Measurements from ENCODE around the gene THEMIS.
"Not testable (repeated sequence)": the region's sequence is repeated elsewhere in the genome, so short reads cannot be mapped to it uniquely, and the experiment has no call there.

THEMIS gene

GRCh38 chr6:127893541-127893940, 7.3 kb downstream of the THEMIS start:
- DNase-seq (ENCODE audit: insufficient read length, low spot score) (no peak), FAIRE-seq (no peak)
- TF ChIP-seq POU2F2 (IDR thresholded peaks at IDR 0.05; ENCODE audit: low read depth, low read length) = no peak
- no peak for TF ChIP-seq POLR2AphosphoS5 (IDR thresholded peaks at IDR 0.05; ENCODE audit: low read depth, low read length)
- no peak for TF ChIP-seq PAX5 (IDR thresholded peaks at IDR 0.05; ENCODE audit: insufficient read depth, low read length, severe bottlenecking)
- no peak for TF ChIP-seq POLR2A (IDR thresholded peaks at IDR 0.05; ENCODE audit: low read depth, low read length)
- TF ChIP-seq SPI1 (IDR thresholded peaks at IDR 0.05; ENCODE audit: low read depth, low read length) = no peak
- TF ChIP-seq TAF1 (IDR thresholded peaks at IDR 0.05; ENCODE audit: low read depth, low read length) = no peak

- TF ChIP-seq PAX5 (IDR thresholded peaks at IDR 0.05; ENCODE audit: insufficient read depth, low read length, severe bottlenecking) (no peak), POLR2A (IDR thresholded peaks at IDR 0.05; ENCODE audit: low read depth, low read length) (no peak), TAF1 (IDR thresholded peaks at IDR 0.05; ENCODE audit: low read depth, low read length) (no peak), POU2F2 (IDR thresholded peaks at IDR 0.05; ENCODE audit: low read depth, low read length) (no peak), POLR2AphosphoS5 (IDR thresholded peaks at IDR 0.05; ENCODE audit: low read depth, low read length) (no peak), SPI1 (IDR thresholded peaks at IDR 0.05; ENCODE audit: low read depth, low read length) (no peak)
- DNase-seq (ENCODE audit: insufficient read length, low spot score) (no peak), FAIRE-seq (no peak)
Observed at GRCh38 chr6:127891731-127892326, 9.0 kb downstream of the THEMIS start.

DNA sequence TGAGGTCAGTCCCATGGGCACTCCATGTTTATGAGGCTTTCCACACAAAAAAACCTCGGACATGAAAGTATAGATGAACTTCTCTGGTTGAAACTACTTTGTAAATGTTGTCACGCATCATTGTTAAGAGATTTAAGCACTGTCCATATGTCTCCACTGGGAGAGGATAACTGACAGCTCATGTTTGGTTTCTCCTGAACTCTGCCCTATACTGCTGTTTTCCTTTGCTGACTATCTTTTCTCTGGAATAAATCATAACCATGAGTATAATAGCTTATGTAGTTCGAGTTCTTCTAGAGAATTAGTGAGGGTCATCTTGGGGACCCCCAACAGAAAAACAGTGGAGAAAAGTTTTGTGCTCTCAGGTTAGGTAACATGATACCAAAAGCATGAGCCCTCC, 14.3 kb downstream of the THEMIS start:
- FAIRE-seq = no peak
- no peak for TF ChIP-seq POLR2AphosphoS5 (IDR thresholded peaks at IDR 0.05; ENCODE audit: low read depth, low read length)
- TF ChIP-seq SPI1 (IDR thresholded peaks at IDR 0.05; ENCODE audit: low read depth, low read length) = no peak
- no peak for TF ChIP-seq PAX5 (IDR thresholded peaks at IDR 0.05; ENCODE audit: insufficient read depth, low read length, severe bottlenecking)
- TF ChIP-seq TAF1 (IDR thresholded peaks at IDR 0.05; ENCODE audit: low read depth, low read length) = no peak
- no peak for TF ChIP-seq POU2F2 (IDR thresholded peaks at IDR 0.05; ENCODE audit: low read depth, low read length)
- no peak for DNase-seq (ENCODE audit: insufficient read length, low spot score)

DNA sequence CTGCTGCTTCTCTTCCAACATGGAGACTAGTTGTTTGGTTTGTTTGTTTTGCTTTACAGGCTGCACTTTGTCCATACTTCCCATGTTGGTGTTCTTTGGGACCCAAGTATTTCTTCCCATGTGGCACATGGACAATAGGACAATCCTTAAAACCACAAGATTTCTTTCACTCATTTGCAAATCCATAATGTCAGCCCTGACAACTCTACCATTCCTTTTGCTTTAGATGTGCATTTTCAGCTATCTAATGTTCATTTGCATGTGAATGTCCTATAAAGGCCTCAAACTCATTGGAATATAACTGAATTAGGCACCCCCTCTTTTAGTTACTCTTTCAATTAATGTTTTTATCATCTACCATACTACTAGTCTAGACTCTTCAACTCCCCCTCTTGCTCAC, 16.7 kb downstream of the THEMIS start:
- no peak for DNase-seq (ENCODE audit: insufficient read length, low spot score)
- FAIRE-seq = no peak
- no peak for TF ChIP-seq TAF1 (IDR thresholded peaks at IDR 0.05; ENCODE audit: low read depth, low read length)

DNA sequence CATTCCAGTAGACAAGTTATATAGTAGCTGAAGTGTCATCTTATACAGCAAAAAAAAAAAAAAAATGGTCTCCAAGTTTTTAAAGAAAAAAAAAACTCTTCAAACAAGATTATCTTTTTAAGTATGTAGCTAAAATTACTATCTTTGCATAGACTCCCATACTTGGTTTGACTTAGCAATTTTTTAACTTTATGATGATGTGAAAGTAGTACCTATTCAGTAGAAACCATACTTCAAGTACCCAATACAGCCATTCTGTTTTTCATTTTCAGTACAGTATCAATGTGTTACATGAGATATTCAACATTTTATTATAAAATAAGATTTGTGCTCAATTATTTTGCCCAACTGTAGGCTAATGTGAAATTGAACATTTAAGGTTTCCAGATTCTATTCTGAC, 18.9 kb downstream of the THEMIS start:
- DNase-seq (ENCODE audit: insufficient read length, low spot score); FAIRE-seq: not testable (repeated sequence)

- no peak for TF ChIP-seq POU2F2 (IDR thresholded peaks at IDR 0.05; ENCODE audit: low read depth, low read length)
- TF ChIP-seq TAF1 (IDR thresholded peaks at IDR 0.05; ENCODE audit: low read depth, low read length) = no peak
- TF ChIP-seq POLR2AphosphoS5 (IDR thresholded peaks at IDR 0.05; ENCODE audit: low read depth, low read length) = no peak
- TF ChIP-seq PAX5 (IDR thresholded peaks at IDR 0.05; ENCODE audit: insufficient read depth, low read length, severe bottlenecking) = no peak
- TF ChIP-seq SPI1 (IDR thresholded peaks at IDR 0.05; ENCODE audit: low read depth, low read length) = no peak
- no peak for TF ChIP-seq POLR2A (IDR thresholded peaks at IDR 0.05; ENCODE audit: low read depth, low read length)
- no peak for DNase-seq (ENCODE audit: insufficient read length, low spot score)
- FAIRE-seq = no peak
Observed at GRCh38 chr6:127880429-127880828, 20.4 kb downstream of the THEMIS start.

DNA sequence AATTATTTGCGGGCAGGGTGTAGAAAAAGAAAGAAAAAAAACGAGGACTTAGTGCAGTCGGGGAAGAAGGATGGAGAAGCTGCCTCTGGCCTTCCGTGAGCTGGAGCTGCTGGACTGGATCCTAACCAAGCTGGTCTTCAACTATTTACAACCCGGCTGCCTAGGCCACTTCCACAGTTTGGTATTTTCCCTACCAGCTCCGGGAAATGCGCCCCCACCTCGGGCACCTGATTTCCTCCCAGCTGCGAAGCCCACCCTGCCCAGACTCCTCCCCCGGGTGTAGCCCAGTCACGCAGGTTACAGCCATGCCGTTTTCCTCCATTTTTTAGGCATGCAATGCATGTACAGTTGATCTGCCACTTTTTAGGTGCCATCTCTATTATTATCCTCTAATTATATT, 21.2 kb downstream of the THEMIS start:
- no peak for TF ChIP-seq PAX5 (IDR thresholded peaks at IDR 0.05; ENCODE audit: insufficient read depth, low read length, severe bottlenecking)
- DNase-seq (ENCODE audit: insufficient read length, low spot score) (no peak), FAIRE-seq (no peak)

DNA sequence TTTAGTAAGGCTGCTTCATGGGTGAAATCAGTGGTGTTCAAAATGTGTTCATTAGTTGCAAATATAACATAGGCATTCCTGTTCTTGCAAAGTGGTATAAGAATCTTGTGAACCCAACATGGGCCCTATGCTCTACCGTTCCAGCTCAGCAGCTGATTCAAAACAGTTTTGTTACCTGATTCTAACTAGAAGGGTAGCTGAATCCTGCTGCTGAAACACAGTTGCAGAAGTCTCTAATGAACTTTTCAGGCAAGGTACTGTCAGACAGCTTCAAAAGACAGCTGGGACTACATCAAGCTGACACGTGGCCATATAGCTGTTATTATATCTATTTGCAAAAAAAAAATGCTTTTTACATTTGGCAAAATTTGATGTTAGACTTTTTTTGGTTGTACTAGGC, 22.7 kb downstream of the THEMIS start:
- DNase-seq (ENCODE audit: insufficient read length, low spot score) (no peak), FAIRE-seq (no peak)
- TF ChIP-seq POLR2A (IDR thresholded peaks at IDR 0.05; ENCODE audit: low read depth, low read length) = no peak
- no peak for TF ChIP-seq POU2F2 (IDR thresholded peaks at IDR 0.05; ENCODE audit: low read depth, low read length)
- TF ChIP-seq TAF1 (IDR thresholded peaks at IDR 0.05; ENCODE audit: low read depth, low read length) = no peak
- no peak for TF ChIP-seq POLR2AphosphoS5 (IDR thresholded peaks at IDR 0.05; ENCODE audit: low read depth, low read length)
- TF ChIP-seq SPI1 (IDR thresholded peaks at IDR 0.05; ENCODE audit: low read depth, low read length) = no peak
- no peak for TF ChIP-seq PAX5 (IDR thresholded peaks at IDR 0.05; ENCODE audit: insufficient read depth, low read length, severe bottlenecking)

DNA sequence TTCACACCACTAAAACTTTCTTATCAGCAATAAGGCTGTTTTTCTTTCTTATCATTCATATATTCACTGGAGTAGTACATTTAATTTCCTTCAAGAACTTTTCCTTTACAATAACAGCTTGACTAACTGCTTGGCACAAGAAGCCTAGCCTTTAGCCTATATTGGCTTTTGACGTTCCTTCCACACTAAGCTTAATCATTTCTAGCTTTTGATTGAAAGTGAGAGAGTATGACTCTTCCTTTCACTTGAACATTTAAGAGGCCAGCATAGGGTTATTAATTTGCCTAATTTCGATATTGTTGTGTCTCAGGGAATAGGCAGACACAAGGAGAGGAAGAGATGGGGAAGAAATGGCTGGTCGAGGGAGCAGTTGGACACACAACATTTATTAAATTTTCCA, 23.6 kb downstream of the THEMIS start:
- FAIRE-seq (no peak), DNase-seq (ENCODE audit: insufficient read length, low spot score) (no peak)
- TF ChIP-seq SPI1 (IDR thresholded peaks at IDR 0.05; ENCODE audit: low read depth, low read length) (no peak), POU2F2 (IDR thresholded peaks at IDR 0.05; ENCODE audit: low read depth, low read length) (no peak), TAF1 (IDR thresholded peaks at IDR 0.05; ENCODE audit: low read depth, low read length) (no peak), POLR2A (IDR thresholded peaks at IDR 0.05; ENCODE audit: low read depth, low read length) (no peak), POLR2AphosphoS5 (IDR thresholded peaks at IDR 0.05; ENCODE audit: low read depth, low read length) (no peak), PAX5 (IDR thresholded peaks at IDR 0.05; ENCODE audit: insufficient read depth, low read length, severe bottlenecking) (no peak)

- FAIRE-seq = no peak
Observed at GRCh38 chr6:127869772-127870404, 31.0 kb downstream of the THEMIS start.

More at GRCh38 chr6:127869772-127870404, 31.0 kb downstream of the THEMIS start:
- TF ChIP-seq TAF1 (IDR thresholded peaks at IDR 0.05; ENCODE audit: low read depth, low read length) (no peak), POU2F2 (IDR thresholded peaks at IDR 0.05; ENCODE audit: low read depth, low read length) (no peak), PAX5 (IDR thresholded peaks at IDR 0.05; ENCODE audit: insufficient read depth, low read length, severe bottlenecking) (no peak), SPI1 (IDR thresholded peaks at IDR 0.05; ENCODE audit: low read depth, low read length) (no peak), POLR2AphosphoS5 (IDR thresholded peaks at IDR 0.05; ENCODE audit: low read depth, low read length) (no peak), POLR2A (IDR thresholded peaks at IDR 0.05; ENCODE audit: low read depth, low read length) (no peak)
- DNase-seq (ENCODE audit: insufficient read length, low spot score) = no peak

Data from GM12891 (cell line).